Brain microvascular endothelial cell (primary cell): ENCODE results near the gene OLFM1.

Source experiments
- DNase-seq: peaks from one replicate; pipeline ENCODE4 v3.0.0-alpha.2; 2020
- H3K27ac ChIP-seq: fragments of 250-450 bp; sonication (Bioruptor Pico); 2 replicates; pipeline ENCODE4 v1.5.1; 2020; ENCODE audit warnings: mild to moderate bottlenecking, moderate library complexity
- H3K27me3 ChIP-seq: fragments of 250-450 bp; sonication (Bioruptor Pico); replicated peaks from 2 replicates; pipeline ENCODE4 v1.5.1; 2020; ENCODE audit warnings: mild to moderate bottlenecking
- H3K36me3 ChIP-seq: fragments of 250-450 bp; sonication (Bioruptor Pico); replicated peaks from 2 replicates; pipeline ENCODE4 v1.5.1; 2020; ENCODE audit warnings: mild to moderate bottlenecking
- H3K4me3 ChIP-seq: 2 replicates; pipeline ENCODE4 v1.5.1; 2011; ENCODE audit warnings: low read depth, mild to moderate bottlenecking, control low read depth, low read length, moderate library complexity
- CTCF ChIP-seq: IDR thresholded peaks from 2 replicates; pipeline ENCODE4 v1.5.1; 2011; ENCODE audit warnings: low read depth, mild to moderate bottlenecking, moderate library complexity, low read length, control low read depth, inconsistent platforms; ENCODE audit errors: missing control alignments
- in situ Hi-C: cut with HindIII; loops from 2 replicates; pipeline ENCODE4 v1.10.0; 2017; ENCODE audit warnings: low sequenced_read_pairs, low pct_ligation_motif_present

OLFM1 gene

GRCh38 chr9:135048046-135048757, 39.3 kb upstream of the OLFM1 start:
- no peak for TF ChIP-seq CTCF
- Histone ChIP-seq H3K4me3 (no peak overlapping the region), H3K27ac (no peak overlapping the region), H3K27me3 (no peaks in the 10 kb centered on the region), H3K36me3 (no peaks in the 10 kb centered on the region)
- DNase-seq: no peak
- in situ Hi-C loops: no loop called here

GRCh38 chr9:135048758-135049444, 38.6 kb upstream of the OLFM1 start:
- no peaks in the 10 kb centered on the region for H3K36me3 ChIP-seq
- no peak overlapping the region for H3K27ac ChIP-seq
- no peaks in the 10 kb centered on the region for H3K27me3 ChIP-seq
- H3K4me3 ChIP-seq: no peak overlapping the region
- TF ChIP-seq CTCF: no peak
- in situ Hi-C loops: no loop called here
- DNase-seq: no peak

- no peak overlapping the region for H3K4me3 ChIP-seq
Observed at GRCh38 chr9:135049460-135049859, 38.0 kb upstream of the OLFM1 start.

GRCh38 chr9:135050072-135050990, 37.1 kb upstream of the OLFM1 start:
- no peak for TF ChIP-seq CTCF
- Histone ChIP-seq H3K4me3 (no peak overlapping the region), H3K27me3 (no peaks in the 10 kb centered on the region), H3K36me3 (no peaks in the 10 kb centered on the region), H3K27ac (no peak overlapping the region)
- in situ Hi-C loops: no loop called here
- no peak for DNase-seq

More at GRCh38 chr9:135049460-135049859, 38.0 kb upstream of the OLFM1 start:
- TF ChIP-seq CTCF: no peak
- in situ Hi-C loops: no loop called here
- no peaks in the 10 kb centered on the region for H3K27me3 ChIP-seq
- H3K27ac ChIP-seq: no peak overlapping the region
- H3K36me3 ChIP-seq: no peaks in the 10 kb centered on the region
- no peak for DNase-seq

GRCh38 chr9:135051316-135052038, 36.0 kb upstream of the OLFM1 start:
- no peak for TF ChIP-seq CTCF
- in situ Hi-C loops: no loop called here
- Histone ChIP-seq H3K27ac (no peak overlapping the region), H3K27me3 (no peaks in the 10 kb centered on the region), H3K4me3 (no peak overlapping the region), H3K36me3 (no peaks in the 10 kb centered on the region)
- DNase-seq: no peak
